Suprapubic skin (tissue), 3 donors: ENCODE measurements around the gene MALRD1.

Source experiments
- POLR2AphosphoS5 ChIP-seq, 3 donors: sonication (generic); formaldehyde crosslinking; IDR thresholded peaks; one replicate each; pipeline ENCODE4 v1.6.1; 2017; ENCODE audit warnings: antibody characterized with exemption in 3 of 3
- TF ChIP-seq, protein P1 (sequence below), 2 donors: fragments of 200-600 bp in 1 of 2; fragments of 450-650 bp in 1 of 2; sonication (generic) in 1 of 2; IDR thresholded peaks; one replicate each; pipeline ENCODE4 v1.5.1; 2016 to 2019; ENCODE audit warnings: antibody characterized with exemption in 2 of 2, mild to moderate bottlenecking in 1 of 2, moderate library complexity in 1 of 2

DNA sequence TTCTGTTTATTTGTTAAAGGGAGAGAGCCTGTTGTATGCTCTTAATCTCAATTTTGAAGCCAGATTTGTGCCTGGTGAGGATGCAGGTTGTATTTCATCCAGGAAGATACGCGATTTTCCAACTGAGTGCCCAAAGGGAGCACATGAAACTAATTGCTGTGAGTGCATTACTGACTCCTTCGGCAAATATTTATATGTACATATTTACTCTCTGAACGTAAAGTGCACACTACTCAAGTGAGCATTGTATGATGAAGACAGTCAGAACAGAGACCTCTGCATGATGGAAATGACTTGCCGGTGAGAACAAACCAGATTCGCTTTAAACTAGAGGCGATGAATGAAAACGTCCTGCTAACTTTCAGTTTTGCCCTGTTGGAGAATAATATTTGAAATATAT lies 130.1 kb downstream of the MALRD1 start:
- no peak for TF ChIP-seq POLR2AphosphoS5 (IDR thresholded peaks at IDR 0.05)
- TF ChIP-seq, protein P1, sequence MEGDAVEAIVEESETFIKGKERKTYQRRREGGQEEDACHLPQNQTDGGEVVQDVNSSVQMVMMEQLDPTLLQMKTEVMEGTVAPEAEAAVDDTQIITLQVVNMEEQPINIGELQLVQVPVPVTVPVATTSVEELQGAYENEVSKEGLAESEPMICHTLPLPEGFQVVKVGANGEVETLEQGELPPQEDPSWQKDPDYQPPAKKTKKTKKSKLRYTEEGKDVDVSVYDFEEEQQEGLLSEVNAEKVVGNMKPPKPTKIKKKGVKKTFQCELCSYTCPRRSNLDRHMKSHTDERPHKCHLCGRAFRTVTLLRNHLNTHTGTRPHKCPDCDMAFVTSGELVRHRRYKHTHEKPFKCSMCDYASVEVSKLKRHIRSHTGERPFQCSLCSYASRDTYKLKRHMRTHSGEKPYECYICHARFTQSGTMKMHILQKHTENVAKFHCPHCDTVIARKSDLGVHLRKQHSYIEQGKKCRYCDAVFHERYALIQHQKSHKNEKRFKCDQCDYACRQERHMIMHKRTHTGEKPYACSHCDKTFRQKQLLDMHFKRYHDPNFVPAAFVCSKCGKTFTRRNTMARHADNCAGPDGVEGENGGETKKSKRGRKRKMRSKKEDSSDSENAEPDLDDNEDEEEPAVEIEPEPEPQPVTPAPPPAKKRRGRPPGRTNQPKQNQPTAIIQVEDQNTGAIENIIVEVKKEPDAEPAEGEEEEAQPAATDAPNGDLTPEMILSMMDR (IDR thresholded peaks at IDR 0.05): no peak
